IMR-90 (cell line): ENCODE results near the gene CHTF8. TPM values are rescaled to one million over a fixed set of nuclear protein-coding genes. Genes with fewer than 3 reads are reported as not detected.
A peak's percentile ranks its signal among the peaks of the same experiment; 100 is the strongest.

Experiments
- ATAC-seq: fragments of 200-7000 bp; cut with Tn5 transposase; 2 replicates; pipeline ENCODE4 v1.9.1; 2020; ENCODE audit warnings: low read depth, mild to moderate bottlenecking, moderate library complexity
- BruUV-seq: library from RNA; stranded (reverse); fragments of 400-500 nt; replicated peaks from 2 replicates; lab custom pipeline; 2021; lab: Mats Ljungman, UMichigan
- CTCF ChIA-PET: fragments of 300-600 bp; formaldehyde crosslinking; extraction: SDS; loops from one replicate; lab custom pipeline; 2021; ENCODE audit warnings: antibody characterized with exemption; lab: Yijun Ruan, JAX
- POLR2A ChIA-PET: fragments of 300-600 bp; sonication (Branson Sonifier 250); formaldehyde crosslinking; loops from one replicate; lab custom pipeline; 2022; ENCODE audit warnings: antibody characterized with exemption; ENCODE audit not compliant: unreplicated experiment; lab: Charles Lee
- DNase-seq: peaks from one replicate; pipeline ENCODE4 v3.0.0; 2013
- H2AFZ ChIP-seq: replicated peaks from 2 replicates; pipeline ENCODE3; 2013; ENCODE audit warnings: low read length, mild to moderate bottlenecking; ENCODE audit not compliant: poor library complexity
- H2AK5ac ChIP-seq: 2 replicates; pipeline ENCODE4 v1.6.1; 2013; ENCODE audit warnings: low read depth, low read length, inconsistent platforms
- H2AK9ac ChIP-seq: replicated peaks from 2 replicates; pipeline ENCODE3; 2013; ENCODE audit warnings: mild to moderate bottlenecking, low read depth, low read length, moderate library complexity; ENCODE audit not compliant: poor library complexity
- H2BK120ac ChIP-seq: 2 replicates; pipeline ENCODE4 v1.6.1; 2013; ENCODE audit warnings: low read depth, low read length, inconsistent platforms
- H2BK15ac ChIP-seq: 3 replicates; pipeline ENCODE4 v1.6.1; 2013; ENCODE audit warnings: low read depth, low read length, inconsistent platforms
- H2BK20ac ChIP-seq: 2 replicates; pipeline ENCODE4 v1.6.1; 2013; ENCODE audit warnings: low read depth, mild to moderate bottlenecking, inconsistent platforms, low read length, moderate library complexity
- H2BK5ac ChIP-seq: 2 replicates; pipeline ENCODE4 v1.6.1; 2013; ENCODE audit warnings: mild to moderate bottlenecking, low read depth, low read length, inconsistent platforms; ENCODE audit not compliant: poor library complexity, severe bottlenecking
- H3K14ac ChIP-seq: replicated peaks from 2 replicates; pipeline ENCODE4 v1.6.1; 2013; ENCODE audit warnings: low read depth, low read length, inconsistent platforms
- H3K18ac ChIP-seq: 2 replicates; pipeline ENCODE4 v1.6.1; 2013; ENCODE audit warnings: low read depth, low read length, control low read depth
- H3K23ac ChIP-seq: 2 replicates; pipeline ENCODE4 v1.6.1; 2013; ENCODE audit warnings: low read depth, low read length, inconsistent platforms
- H3K27ac ChIP-seq: 2 replicates; pipeline ENCODE4 v1.5.1; 2013; ENCODE audit warnings: mild to moderate bottlenecking, control low read depth, low read length; ENCODE audit not compliant: insufficient read depth
- H3K27me3 ChIP-seq: 2 replicates; pipeline ENCODE4 v1.6.1; 2013; ENCODE audit warnings: low read length; ENCODE audit not compliant: control insufficient read depth, insufficient read depth
- H3K36me3 ChIP-seq: 2 replicates; pipeline ENCODE4 v1.6.1; 2013; ENCODE audit warnings: low read length, mixed read lengths; ENCODE audit not compliant: control insufficient read depth, insufficient read depth
- H3K4ac ChIP-seq: 2 replicates; pipeline ENCODE4 v1.6.1; 2013; ENCODE audit warnings: low read depth, low read length, inconsistent platforms
- H3K4me1 ChIP-seq: 2 replicates; pipeline ENCODE4 v1.6.1; 2013; ENCODE audit warnings: low read length, mixed read lengths; ENCODE audit not compliant: control insufficient read depth, insufficient read depth
- H3K4me2 ChIP-seq: 2 replicates; pipeline ENCODE4 v1.6.1; 2013; ENCODE audit warnings: low read depth, mild to moderate bottlenecking, control low read depth, low read length, moderate library complexity
- H3K4me3 ChIP-seq: 2 replicates; pipeline ENCODE4 v1.5.1; 2013; ENCODE audit warnings: low read depth, mild to moderate bottlenecking, control low read depth, low read length, moderate library complexity; ENCODE audit not compliant: insufficient read depth
- H3K56ac ChIP-seq: 2 replicates; pipeline ENCODE4 v1.6.1; 2013; ENCODE audit warnings: low read length, inconsistent platforms; ENCODE audit not compliant: insufficient read depth; ENCODE audit errors: extremely low read depth
- H3K79me1 ChIP-seq, 2 experiments: 2 replicates each; pipeline ENCODE4 v1.6.1; 2013; ENCODE audit warnings: low read length in 2 of 2, inconsistent platforms in 1 of 2, low read depth in 1 of 2
- H3K9ac ChIP-seq: 2 replicates; pipeline ENCODE4 v1.6.1; 2013; ENCODE audit warnings: low read depth, low read length, control low read depth
- H3K9me1 ChIP-seq: 2 replicates; pipeline ENCODE4 v1.6.1; 2013; ENCODE audit warnings: low read length, inconsistent platforms; ENCODE audit not compliant: insufficient read depth
- H3K9me3 ChIP-seq: 2 replicates; pipeline ENCODE4 v1.6.1; 2013; ENCODE audit warnings: low read length; ENCODE audit not compliant: control insufficient read depth, insufficient read depth
- H4K20me1 ChIP-seq: 2 replicates; pipeline ENCODE4 v1.6.1; 2013; ENCODE audit warnings: low read length, inconsistent platforms; ENCODE audit not compliant: insufficient read depth
- H4K5ac ChIP-seq: 2 replicates; pipeline ENCODE4 v1.6.1; 2013; ENCODE audit warnings: mild to moderate bottlenecking, low read depth, low read length, control low read depth
- H4K8ac ChIP-seq, 2 experiments: 2 replicates each; pipeline ENCODE4 v1.6.1; 2013; ENCODE audit warnings: low read depth in 2 of 2, low read length in 2 of 2, control low read depth in 1 of 2, inconsistent platforms in 1 of 2
- H4K91ac ChIP-seq: 2 replicates; pipeline ENCODE4 v1.6.1; 2013; ENCODE audit warnings: low read depth, low read length, inconsistent platforms; ENCODE audit not compliant: insufficient read depth
- BHLHE40 ChIP-seq: fragments of 150-350 bp; IDR thresholded peaks from 2 replicates; pipeline ENCODE4 v1.6.1; 2016; ENCODE audit warnings: mild to moderate bottlenecking, low read depth, low read length
- CEBPB ChIP-seq: IDR thresholded peaks from 2 replicates; pipeline ENCODE4 v1.6.1; 2012; ENCODE audit warnings: low read depth, low read length, improper control_type of control experiment
- FOS ChIP-seq: fragments of 150-350 bp; IDR thresholded peaks from 2 replicates; pipeline ENCODE4 v1.6.1; 2016; ENCODE audit warnings: low read depth, low read length
- MXI1 ChIP-seq: IDR thresholded peaks from 2 replicates; pipeline ENCODE4 v1.6.1; 2012; ENCODE audit warnings: low read depth, mild to moderate bottlenecking, low read length, moderate library complexity, borderline replicate concordance
- NFE2L2 ChIP-seq: fragments of 150-350 bp; IDR thresholded peaks from 2 replicates; pipeline ENCODE4 v1.6.1; 2016; ENCODE audit warnings: low read depth, mild to moderate bottlenecking, low read length
- POLR2A ChIP-seq: IDR thresholded peaks from 2 replicates; pipeline ENCODE4 v1.6.1; 2012; ENCODE audit warnings: mild to moderate bottlenecking, low read depth, low read length
- RAD21 ChIP-seq: IDR thresholded peaks from 2 replicates; pipeline ENCODE4 v1.6.1; 2012; ENCODE audit warnings: low read length, improper control_type of control experiment
- RCOR1 ChIP-seq: IDR thresholded peaks from 2 replicates; pipeline ENCODE4 v1.6.1; 2012; ENCODE audit warnings: mild to moderate bottlenecking, low read length, improper control_type of control experiment; ENCODE audit not compliant: insufficient replicate concordance
- RFX5 ChIP-seq: IDR thresholded peaks from 2 replicates; pipeline ENCODE4 v1.8.0; 2012; ENCODE audit warnings: low read depth, mild to moderate bottlenecking, low read length, moderate library complexity
- WGBS, 2 experiments: methylation state at CpG; one replicate each; pipeline versions ENCODE4 v1.1.5 to v1.1.7; 2013; ENCODE audit warnings: missing lambda C conversion rate in 2 of 2; ENCODE audit not compliant: insufficient read length in 1 of 2; ENCODE audit errors: extremely low coverage in 2 of 2; 5-methylcytosine and 5-hydroxymethylcytosine counted together
- dilution Hi-C: fragments of 300-500 bp; cut with HindIII; formaldehyde crosslinking; loops from one replicate; pipeline ENCODE4 v1.14.3; 2018; ENCODE audit warnings: low sequenced_read_pairs; ENCODE audit not compliant: unreplicated experiment
- in situ Hi-C: fragments of 300-500 bp; cut with MboI; formaldehyde crosslinking; loops from 3 replicates; pipeline ENCODE4 v1.14.3; 2019; ENCODE audit warnings: low sequenced_read_pairs, inconsistent platforms, mixed read lengths
- intact Hi-C: fragments of 100-400 bp; cut with micrococcal nuclease; formaldehyde crosslinking; loops from 2 replicates; pipeline ENCODE4 v1.10.0; 2022
- polyA plus RNA-seq, 3 experiments: library from polyadenylated mRNA; depleted of rRNA; stranded (reverse); fragments of >200 nt; gene quantifications; 2 replicates each; pipeline ENCODE4 v1.2.3, GENCODE V29; 2012; ENCODE audit warnings: low replicate concordance in 1 of 3
- total RNA-seq: library from RNA; depleted of rRNA; stranded (reverse); fragments of >200 nt; gene quantifications from 2 replicates; pipeline ENCODE4 v1.2.3, GENCODE V29; 2012

Gene CHTF8
- total and polyA plus RNA-seq, 2 of the 4 experiments (the other 2 are of a cell fraction): 47.1 to 122 TPM

DNA sequence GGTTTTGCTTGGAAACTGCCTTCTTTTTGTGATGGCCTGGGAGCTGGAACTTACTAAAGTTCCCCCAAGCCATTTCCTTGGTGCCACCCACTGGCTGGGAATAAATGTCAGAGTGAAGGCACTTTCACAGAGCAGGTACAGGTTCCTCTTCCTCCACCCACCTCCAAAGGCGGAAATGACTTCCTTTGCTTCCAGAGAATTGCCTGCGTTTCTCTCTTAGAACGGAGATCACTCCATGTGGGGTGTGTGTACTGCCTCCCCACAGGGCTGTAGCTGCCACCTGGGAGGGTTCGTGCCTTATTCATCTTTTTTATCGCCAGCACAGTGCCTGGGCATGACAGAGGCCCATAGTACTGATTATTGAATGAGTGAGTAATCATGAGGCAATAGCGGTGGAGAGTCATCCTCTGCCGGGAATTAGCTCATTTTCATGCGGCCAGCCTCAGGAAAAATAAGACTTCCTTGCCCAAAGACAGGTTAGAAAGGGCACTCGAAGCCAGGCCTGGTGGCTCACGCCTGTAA, 59.1 kb downstream of the CHTF8 start:
- no peak overlapping the region for H3K27ac ChIP-seq
- H3K9ac ChIP-seq: no peak overlapping the region
- 30% methylated on average over 7 of the region's 10 CpGs; no CpG with 5 or more reads in 1 of the 2 experiments for WGBS, 2 experiments

More for the DNA sequence above, 59.1 kb downstream of the CHTF8 start:
- Histone ChIP-seq H3K4me3 (no peak overlapping the region), H3K4ac (peak overlapping the region; percentile 13; the same call in 1 of the 2 replicates), H2BK20ac (peak overlapping the region; percentile 11; the same call in 1 of the 2 replicates), H2BK120ac (peak overlapping the region; percentile 26), H3K14ac (no peak overlapping the region), H3K79me1 (no peaks in the 10 kb centered on the region; a peak in 2 of 4 replicates), H2BK15ac (peak overlapping the region; percentile 16; the same call in 1 of the 3 replicates), H2AK9ac (peak overlapping the region; percentile 76), H4K91ac (no peak overlapping the region), H3K23ac (no peak overlapping the region), H3K36me3 (no peaks in the 10 kb centered on the region), H4K8ac (peak overlapping the region in 1 of 2 experiments; percentile 10; a peak in 1 of 4 replicates), H2BK5ac (peak overlapping the region; percentile 25), H4K5ac (no peak overlapping the region), H3K9me3 (no peaks in the 10 kb centered on the region), H3K27me3 (no peaks in the 10 kb centered on the region), H3K18ac (peak overlapping the region; percentile 13; the same call in 1 of the 2 replicates), H3K4me1 (peaks cover 5% of the 10 kb centered on the region), H4K20me1 (no peaks in the 10 kb centered on the region), H2AK5ac (no peak overlapping the region), H3K9me1 (peaks cover 19% of the 10 kb centered on the region), H3K56ac (no peak overlapping the region), H2AFZ (peak overlapping the region; percentile 39), H3K4me2 (peak overlapping the region; percentile 21; the same call in 1 of the 2 replicates)
- dilution Hi-C loops: no loop called here
- peak; percentile 92 for DNase-seq
- intact Hi-C loops: no loop called here
- in situ Hi-C loops: no loop called here
- POLR2A ChIA-PET: no interaction called here
- TF ChIP-seq NFE2L2 (no peak), RAD21 (no peak), FOS (peak; percentile 88), POLR2A (no peak), RFX5 (no peak), CEBPB (peak; percentile 96), RCOR1 (no peak), MXI1 (peak; percentile 32; the same call in 1 of the 2 replicates), BHLHE40 (peak; percentile 38; the same call in 1 of the 2 replicates)
- BruUV-seq: no TSS peak
- peak; percentile 90 for ATAC-seq
- CTCF ChIA-PET: interaction anchor here (0.6 to 1.2 kb wide), 4 partner anchors 8 to 621 kb away, joined by 3 read pairs; no protein-coding TSS in a partner anchor
